GM18499 (cell line): ENCODE measurements around the gene CLNK.

Experiments
- ATAC-seq: cut with Tn5 transposase; IDR thresholded peaks from one replicate; pipeline ENCODE4 v1.9.1; 2021; ENCODE audit warnings: moderate number of reproducible peaks; ENCODE audit not compliant: insufficient read depth, unreplicated experiment

CLNK gene

DNA sequence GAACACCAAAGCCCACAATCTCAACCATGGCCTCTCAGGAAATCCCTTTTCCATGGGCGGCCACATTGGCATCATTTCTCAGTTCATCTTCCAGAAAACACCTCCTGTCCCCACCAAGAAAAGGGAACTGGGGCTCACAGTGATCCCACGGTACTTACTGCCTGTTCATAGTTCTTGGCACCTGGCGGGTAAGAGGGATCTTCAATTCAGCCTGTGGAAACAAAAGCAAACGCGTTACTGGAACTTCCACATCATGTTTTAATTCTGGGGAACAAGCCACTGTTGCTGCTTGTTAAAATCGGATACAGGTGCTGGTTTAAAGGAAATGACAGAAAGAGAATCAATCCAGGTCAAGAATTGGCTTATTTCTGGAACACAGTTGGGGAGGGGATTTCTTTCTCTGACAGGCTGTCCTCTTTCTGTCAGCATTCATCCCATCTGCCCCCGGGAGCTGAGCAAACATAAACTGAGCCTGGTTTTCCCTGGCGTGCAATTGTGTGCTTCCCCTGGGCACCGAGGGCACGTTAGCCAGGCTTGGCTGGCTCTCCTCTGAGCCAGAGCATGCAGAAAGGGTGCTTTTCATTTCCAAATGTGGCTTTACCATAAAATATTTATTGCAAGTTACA is 16.8 kb downstream of the CLNK start:
- no peak for ATAC-seq

DNA sequence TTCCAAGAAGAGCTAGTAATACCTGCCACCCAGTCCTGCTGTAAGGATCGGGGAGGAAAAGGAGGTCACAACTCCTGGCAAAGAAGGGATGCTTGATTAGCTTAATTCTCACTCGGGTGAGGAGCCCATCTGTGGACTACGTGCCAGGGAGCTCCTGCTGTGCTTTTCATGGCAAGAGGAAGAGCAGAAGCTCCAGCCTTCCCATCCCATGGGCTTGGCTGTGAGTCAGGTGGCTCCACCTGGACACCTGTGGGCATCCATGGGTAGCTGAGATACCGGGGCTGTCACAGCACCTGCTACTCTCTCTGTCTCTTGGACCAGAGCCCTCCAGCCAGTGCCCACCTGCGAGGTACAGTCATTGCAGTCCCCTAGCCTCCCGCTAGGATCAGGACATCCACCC is 18.0 kb downstream of the CLNK start:
- ATAC-seq = no peak

DNA sequence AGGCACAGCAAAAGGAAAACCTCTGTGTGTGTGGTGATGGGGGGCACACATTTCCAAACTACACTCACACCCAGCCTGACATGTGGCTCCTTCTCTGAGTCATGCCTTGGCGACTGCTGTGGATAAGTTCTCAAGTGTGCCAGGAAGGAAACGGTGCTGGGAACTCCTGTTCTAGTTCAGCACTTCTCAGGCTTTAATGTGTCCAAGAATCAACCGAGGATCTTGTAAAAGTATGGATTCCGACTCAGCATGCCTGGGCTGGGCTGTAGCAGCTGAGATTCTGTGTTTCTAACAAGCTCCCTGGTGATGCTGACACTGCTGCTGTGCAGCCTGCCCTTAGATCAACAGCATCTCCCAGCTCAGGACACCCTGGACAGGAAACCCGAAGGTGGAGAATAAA is 20.2 kb downstream of the CLNK start:
- ATAC-seq = no peak

DNA sequence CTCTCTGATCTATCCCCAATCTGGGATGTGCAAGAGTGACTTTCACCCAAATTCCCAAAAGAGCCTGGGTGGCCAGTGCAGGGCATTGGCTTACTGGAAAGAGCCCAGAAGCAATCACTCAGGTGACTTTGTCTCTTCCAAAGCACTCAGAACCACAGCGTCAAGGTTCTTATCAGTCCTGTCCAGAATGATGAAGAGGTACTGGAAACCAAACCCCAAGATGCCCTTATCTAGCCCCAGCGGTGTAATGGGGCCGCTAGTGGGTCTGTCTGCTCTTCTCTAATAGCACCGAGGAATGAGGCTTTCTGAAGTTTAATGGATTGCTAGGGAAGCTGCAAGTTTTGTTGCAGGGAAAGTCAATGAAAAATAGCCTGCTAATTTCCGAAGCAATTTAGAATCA is 21.6 kb downstream of the CLNK start:
- ATAC-seq = no peak

DNA sequence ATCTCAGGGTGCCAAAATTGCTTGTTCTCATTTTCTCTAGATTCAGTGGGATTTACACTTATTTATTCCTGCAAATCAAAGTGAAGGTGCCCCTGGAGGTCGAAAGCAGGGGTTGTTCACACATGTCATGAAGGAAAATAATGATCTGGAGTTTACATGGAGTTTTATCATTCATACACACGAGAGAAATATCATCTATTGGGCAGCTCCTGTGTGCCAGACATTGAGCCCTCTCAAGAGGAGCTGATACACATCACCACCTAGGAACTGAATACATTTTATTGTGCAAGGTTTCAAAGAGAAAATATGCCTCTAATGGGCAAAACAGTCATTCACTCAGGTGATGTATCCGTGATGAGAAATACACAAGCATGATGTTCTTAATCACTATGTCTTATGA is 23.5 kb downstream of the CLNK start:
- ATAC-seq = no peak

DNA sequence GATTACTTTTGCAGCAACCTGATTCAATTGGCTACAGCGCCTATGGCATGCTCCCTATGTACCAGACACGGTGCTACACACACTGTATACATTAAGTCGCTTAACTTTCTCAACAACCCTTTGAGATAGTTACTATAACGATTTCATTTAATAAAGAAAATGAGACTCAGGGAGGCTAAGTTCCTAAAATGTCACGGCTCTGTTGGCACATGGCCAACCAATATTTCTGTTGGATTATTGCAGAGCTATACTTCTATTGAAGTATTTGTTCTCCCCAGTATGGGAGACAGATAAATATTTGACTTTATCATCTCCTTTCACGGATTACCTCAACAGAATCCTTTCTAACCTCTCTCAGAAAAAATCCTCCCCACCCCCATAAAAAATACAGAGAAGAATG is 25.3 kb downstream of the CLNK start:
- no peak for ATAC-seq

DNA sequence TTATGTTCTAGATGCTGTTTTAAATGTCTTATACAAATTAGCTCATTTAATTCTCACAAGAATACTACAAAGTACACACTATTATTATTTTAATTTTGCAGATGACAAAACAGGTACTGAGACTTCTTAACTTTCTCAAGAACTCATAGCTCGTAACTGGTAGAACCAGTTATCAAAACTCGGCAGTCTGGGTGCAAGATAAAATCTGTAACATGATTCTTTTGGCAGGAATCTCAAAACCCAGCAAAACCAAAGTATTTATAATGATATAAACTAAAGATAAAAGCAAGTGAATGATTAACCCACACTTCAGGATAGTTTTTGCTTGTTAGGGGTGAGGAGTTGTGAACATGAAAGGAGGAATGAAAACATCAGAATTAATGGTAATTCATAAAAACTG is 27.6 kb downstream of the CLNK start:
- no peak for ATAC-seq

DNA sequence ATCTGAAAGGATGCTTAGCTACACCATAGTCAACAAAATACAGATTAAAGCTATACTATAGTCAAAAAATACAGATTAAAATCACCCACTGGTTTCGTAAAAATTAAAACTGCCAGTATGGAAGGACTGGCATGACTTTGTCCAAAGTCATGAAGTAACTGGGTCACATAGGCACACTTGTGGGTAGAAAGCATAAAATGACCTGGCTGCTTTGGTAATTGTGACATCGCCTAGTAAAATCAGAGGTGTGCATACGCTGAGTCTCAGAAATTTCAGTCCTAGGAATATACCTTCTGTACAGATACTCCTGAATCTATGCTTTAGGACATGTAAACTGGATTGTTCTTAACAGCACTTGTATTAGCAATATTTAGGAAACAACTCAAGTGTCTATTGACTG is 28.1 kb downstream of the CLNK start:
- ATAC-seq = no peak

DNA sequence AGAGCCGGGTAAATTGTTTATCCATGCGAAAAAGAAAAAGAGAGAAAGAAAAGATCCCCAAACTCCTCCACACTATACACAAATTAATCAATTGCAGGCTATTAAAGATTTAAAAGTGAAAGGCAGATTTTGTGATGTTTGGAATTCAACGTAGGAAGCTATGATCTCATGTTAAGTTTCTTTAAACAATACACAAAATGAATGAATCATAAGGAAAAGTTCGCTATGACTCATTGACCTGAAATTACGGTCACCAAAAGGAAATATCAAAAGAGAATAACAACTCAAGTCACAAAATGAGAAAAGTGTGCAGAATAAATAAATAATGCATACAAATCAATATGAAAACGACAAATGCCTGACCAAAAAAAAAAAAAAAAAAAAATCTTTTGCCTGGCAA is 28.6 kb downstream of the CLNK start:
- ATAC-seq = no peak

DNA sequence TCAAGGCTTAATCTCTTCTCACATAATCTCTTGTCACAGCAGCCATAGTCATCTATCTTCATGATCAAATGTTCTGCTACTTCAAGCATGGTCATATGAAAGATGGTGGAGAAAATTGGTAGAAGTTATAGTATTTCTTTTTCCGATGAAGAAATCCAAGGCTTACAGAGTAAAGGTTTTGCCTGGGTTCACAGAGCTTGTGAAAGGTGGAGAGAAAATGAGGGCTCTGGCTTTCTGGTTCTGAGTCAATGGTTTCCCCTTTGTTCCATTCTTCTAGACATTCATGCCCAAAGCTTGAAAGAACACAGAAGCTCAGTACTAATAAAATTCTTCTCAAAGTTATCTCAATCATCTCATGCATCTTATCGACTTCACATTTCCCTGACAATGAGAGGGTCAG is 36.1 kb downstream of the CLNK start:
- no peak for ATAC-seq

DNA sequence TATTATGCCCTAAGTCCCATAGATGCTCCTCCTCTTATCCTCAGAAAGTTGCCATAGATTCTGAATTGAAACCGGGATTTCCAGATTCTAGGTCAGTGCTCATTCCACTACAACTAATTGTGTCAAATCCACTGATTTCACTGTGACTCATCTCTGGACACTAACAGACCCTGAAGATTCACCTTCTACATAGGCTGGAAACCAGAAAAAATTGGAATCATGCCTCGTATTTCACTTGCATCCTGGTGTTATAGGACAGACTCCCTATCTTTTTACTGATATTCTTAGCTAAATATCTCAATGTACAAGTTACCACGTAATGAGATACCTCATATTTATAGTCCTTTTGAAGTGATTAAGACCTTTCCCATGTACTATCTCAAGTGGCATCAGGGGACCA is 36.7 kb downstream of the CLNK start:
- ATAC-seq = no peak

DNA sequence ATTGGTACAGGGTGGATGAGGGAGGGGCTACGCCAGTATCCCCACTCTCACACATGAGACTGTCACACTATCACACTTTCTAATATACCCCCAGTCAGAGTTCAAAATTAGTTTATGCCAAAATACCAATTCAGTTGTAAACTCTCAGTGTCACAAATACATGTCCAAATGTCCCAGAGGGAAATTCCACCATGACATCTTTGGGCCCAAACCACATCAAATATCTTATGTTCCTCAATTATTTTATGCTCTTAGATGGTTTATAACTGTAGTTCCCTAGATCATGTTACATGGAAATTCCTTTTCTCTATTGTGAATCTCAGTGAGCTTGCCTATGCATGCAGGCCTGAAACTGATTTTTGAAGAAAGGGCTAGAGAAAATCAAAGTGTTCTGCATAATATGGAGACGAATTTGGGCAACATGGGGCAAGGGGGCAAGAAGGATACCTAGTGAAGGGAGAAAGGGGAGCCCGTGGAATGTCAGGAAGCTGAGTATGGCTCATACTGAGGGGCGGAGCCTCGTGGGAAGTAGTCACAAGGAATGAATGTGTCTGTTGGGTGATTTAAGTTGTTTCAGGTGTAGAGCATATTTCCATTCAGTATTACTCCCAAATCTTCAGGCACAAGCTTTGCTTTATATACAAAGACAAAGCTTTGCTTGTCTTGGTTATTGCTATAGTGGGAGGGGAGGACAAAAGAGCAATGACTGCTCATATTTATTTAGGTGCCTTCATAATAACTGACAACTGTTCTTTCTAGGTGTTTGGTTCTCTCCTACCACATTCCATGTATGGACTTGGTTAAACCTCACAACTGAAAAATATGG is 40.8 kb downstream of the CLNK start:
- ATAC-seq = no peak

DNA sequence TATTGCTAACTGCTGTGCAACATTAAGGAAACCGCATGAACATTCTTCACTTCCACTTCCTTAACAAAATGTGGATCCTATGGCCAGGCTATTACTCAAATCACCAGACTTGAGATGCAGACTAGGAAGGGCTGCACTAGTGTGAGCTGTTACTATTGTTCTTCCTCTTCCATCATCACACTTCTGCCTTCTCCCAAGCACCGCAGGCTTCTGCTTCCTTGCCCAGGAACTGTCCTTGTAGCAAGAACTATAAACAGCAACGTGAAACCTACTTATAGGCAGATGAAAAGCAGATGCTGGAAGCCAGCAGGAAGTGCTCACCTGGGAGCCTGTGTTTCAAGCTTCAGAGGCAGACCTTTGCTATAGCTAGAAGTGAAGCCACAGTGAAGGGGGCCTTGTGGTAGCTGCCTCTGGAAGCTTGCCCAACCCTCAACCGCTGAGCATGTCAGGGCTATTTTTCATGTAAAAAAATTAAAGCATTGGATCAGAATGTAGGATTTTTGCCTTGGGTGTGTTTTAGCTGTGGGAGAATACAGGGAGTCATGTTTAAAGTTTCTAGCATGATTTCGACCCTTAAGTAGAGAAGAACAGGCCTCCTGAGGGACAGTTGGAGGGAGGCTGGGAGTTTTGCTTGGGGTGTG is 43.9 kb downstream of the CLNK start:
- ATAC-seq = no peak

DNA sequence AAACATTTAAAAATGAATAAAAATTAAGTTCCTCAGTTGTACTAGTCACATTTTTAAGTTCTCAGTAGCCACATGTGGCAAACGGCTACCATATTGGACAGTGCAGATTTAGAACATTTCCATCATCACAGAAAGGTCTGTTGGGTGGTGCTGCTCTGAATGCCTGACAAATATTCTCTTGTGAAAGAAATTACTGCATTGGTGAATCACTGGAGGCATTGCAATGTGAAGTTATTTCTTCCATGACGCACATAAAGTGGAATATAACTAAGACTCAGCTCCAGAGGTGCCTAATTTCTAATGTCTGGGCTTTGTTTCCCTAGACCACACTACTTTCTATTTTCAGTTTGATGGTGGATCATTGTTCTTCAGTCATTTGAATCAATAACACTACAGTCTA is 44.9 kb downstream of the CLNK start:
- ATAC-seq = no peak

DNA sequence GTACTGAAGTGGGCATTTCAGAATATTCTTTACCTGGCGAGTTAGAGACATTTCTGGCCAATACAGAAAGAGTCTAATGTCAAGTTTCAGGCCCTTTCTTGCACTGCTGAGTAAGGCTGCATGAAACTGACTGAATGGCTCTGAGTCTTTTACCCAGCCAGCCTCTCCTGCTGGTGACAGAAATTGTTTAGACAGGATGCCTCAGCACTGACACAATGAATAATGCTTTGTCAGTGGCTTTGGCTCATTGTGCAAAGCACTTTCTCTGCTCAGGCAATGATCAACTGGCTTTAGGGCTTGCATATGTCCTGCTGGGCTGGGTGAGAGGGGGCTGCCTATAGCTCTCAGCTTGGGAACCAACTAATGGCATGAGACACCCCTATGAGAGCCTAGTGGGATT is 45.5 kb downstream of the CLNK start:
- no peak for ATAC-seq

DNA sequence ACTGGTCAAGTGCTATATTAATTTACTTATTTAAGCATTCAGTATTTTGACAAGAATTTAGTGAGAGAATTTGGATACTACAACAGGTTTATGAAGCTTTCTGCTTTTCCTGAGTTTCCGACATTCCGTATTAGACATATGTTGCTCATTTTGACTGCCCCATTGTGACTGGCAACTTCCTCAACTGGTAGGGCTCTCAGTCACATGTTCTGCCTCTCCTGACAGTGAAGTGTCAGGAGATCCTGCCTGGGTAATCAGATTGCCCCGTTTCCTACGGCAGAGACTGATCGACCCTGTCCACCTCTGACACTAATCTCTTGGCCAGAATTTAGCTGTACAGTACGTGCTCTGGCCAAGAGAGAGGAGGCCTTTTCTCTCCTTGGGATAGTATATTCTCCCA is 49.5 kb downstream of the CLNK start:
- no peak for ATAC-seq

DNA sequence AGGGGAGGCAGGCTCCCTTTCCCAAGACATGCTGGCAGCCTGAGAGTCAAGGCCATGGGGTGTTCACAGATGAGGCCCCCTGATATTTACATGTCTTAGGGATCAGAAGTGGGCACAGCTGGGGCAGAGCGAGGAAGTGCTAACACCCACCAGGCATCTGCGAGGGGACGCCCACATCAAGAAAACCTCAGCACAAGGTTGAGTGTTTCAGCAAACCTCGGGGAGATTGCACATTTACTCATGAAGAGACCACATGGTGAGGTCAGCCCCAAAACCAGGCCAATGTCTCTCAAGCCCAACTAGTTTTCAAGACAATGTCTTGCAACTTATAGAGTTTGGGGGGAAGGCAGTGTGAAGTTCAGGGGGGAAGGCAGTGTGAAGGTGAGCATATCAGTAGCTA is 55.2 kb downstream of the CLNK start:
- ATAC-seq = no peak

DNA sequence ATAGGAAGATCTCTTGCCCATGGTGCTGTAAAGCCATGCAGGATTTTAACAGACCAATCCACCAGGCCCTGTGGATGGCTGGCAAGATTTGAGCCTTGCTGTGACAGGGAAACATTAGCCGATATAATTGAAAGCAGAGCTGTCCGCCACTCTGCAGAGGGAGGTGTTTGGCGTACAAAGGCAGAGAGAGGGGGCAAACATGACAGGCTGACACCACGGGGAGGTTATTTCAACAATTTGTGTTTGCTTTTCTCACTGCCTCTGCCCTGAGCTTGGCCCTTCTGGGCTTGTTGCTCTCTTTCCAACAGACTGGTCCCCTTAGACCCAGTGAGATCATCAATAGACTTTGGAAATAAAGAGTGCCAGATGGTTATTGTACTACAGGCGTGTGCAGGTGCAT is 59.4 kb downstream of the CLNK start:
- ATAC-seq = no peak

DNA sequence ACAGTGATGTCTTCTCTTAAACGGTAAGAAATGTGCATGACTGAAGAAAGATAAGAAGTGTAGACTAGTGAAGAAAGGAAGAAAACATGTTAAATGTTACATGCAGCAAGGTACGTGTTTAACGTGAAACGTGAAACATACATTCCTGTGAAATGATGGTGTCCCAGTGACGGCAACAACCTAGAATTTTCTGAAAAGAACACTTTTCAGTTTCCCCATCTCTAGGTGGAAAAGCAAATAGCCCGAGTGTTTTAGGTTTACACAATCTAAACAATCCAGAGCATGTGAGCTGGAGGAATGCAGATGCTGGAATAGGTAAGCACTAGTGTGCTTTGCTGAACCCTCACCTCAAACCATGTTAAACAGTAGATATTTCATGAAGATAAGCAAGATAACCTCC is 60.7 kb downstream of the CLNK start:
- no peak for ATAC-seq

DNA sequence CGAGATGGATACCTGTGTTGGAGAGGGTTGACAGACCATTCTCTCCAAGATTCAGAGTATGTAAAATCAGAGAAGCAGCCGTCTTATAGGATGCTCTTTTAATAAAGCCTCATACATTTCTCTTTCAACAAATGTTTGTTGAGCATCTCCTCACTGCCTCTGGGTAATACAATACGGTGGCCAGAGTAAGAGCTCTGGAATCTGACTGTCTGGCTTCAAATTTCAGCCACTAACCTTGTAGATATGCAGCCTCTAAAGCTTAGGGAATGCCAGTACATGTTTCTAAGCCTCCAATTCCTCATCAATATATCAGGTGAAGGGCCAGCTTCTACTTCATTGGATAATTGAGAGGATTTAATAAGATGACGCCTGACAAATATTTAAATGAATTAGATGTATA is 61.3 kb downstream of the CLNK start:
- ATAC-seq = no peak

DNA sequence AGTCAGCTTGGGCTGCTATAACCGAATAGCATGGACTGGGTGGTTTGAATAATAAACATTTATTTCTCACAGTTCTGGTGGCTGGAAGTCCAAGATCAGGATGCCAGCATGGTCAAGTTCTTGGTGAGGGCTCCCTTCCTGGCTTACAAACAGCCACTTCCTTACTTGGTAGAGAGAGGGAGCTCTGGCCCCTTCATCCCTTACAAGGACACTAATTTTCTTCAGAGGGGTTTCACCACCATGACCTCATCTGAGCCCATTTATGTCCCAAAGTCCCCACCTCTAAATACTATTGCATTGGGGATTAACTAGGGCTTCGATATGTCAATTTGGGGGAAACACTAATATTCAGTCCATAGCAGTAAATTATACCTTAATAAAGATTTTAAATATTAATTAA is 61.8 kb downstream of the CLNK start:
- ATAC-seq = no peak
